Epithelial cell of prostate (primary cell): ENCODE data around the gene HYCC1.

ENCODE experiments used
- DNase-seq: peaks from one replicate; pipeline ENCODE4 v3.0.0-alpha.2; 2011; ENCODE audit warnings: low read depth, low spot score
- H3K27ac ChIP-seq: fragments of 450-650 bp; 2 replicates; pipeline ENCODE4 v1.5.1; 2017; ENCODE audit warnings: mild to moderate bottlenecking

Gene HYCC1

GRCh38 chr7:23018750-23019149 lies 4.8 kb upstream of the HYCC1 start:
- peak overlapping the region; percentile 89 for H3K27ac ChIP-seq
- no peak for DNase-seq

GRCh38 chr7:23017309-23017708 lies 3.4 kb upstream of the HYCC1 start:
- no peak overlapping the region for H3K27ac ChIP-seq
- no peak for DNase-seq

DNA sequence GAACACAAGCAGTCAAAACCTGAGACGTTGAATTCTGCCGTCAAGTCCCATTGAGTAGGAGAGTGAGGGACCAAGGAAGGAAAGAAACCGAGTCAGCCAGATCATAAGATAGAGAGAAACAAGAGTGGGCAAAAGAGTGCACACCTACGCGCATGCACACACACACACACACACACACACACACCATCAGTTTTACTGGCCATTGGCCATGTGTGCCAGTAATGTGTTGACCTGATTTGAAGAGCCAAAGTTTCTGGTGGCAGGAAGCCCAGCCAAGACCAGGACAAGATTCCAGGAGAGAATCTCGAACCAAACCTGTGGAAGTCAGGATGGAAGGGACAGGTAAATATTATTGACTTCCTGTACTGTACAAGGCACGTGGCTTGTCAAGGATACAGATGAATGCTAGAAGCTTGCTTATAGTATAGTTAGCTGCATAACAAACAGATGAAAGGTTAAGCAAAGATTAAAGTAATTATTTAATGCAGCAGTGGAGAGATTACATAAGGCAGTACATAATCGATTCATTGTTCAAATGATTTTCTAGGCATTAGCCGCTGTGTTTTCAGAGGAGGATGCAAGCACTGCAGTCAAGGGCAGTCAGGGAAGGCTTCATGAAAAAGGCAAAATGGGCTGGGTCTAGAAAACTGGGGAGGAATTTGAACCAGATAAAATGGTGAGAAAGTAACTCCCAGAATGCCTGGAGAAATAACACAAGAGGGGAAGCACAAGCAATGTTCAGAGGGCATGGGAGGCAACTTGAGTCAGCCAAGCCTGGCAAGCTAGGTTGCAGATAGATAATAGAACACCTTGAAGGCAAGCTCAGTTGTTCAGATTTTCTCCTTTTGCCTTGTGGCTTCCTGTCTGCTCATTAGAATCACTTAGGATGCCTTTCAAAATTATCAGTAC lies 2.7 kb upstream of the HYCC1 start:
- no peak overlapping the region for H3K27ac ChIP-seq

GRCh38 chr7:23014681-23015080 lies 751 bp upstream of the HYCC1 start:
- no peak for DNase-seq
- no peak overlapping the region for H3K27ac ChIP-seq

More for the DNA sequence above, 2.7 kb upstream of the HYCC1 start:
- DNase-seq = no peak

GRCh38 chr7:23012908-23013714 lies 819 bp downstream of the HYCC1 start:
- H3K27ac ChIP-seq = peak overlapping the region; percentile 54
- DNase-seq = no peak

DNA sequence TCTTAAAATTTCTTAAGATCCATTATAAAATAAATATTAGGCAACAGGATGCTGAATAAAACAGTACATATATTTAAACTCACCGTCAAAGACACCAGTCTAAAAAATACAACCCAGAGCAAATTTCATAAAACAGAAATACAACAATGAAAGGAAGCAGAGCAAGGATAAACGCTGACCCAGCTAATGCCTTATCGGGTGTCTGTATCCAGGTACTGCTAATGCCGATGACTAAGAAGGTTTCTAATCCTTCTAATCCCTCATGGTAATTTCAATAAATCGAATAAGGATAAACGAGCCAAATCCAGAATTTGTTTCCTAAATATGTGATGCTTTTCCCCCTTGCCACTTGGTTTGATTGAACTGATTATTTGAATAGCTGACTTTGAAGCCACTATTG lies 1.7 kb downstream of the HYCC1 start:
- DNase-seq = no peak
- H3K27ac ChIP-seq = no peak overlapping the region

GRCh38 chr7:23011222-23011924 lies 2.6 kb downstream of the HYCC1 start:
- H3K27ac ChIP-seq = no peak overlapping the region
- DNase-seq = no peak

DNA sequence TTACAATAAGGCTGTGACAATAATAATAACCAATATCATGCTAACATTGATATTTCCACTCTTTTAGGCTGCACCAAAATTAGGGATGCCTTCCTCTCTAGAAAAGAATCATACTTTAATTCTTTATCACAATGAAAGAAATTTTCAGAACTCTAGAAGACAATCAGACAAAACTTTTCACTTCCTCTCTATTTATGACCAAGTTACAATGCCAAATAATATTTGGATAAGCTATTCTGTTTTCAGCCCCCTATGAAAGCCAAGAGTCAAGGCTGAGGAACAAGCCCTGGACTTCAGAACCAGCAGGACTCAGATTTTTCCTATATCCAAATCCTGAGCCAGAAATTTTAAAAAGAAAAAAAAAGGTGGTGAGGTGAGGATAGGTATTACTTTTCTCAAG lies 4.6 kb downstream of the HYCC1 start:
- no peak overlapping the region for H3K27ac ChIP-seq
- DNase-seq = no peak

GRCh38 chr7:23004247-23004520 lies 9.7 kb downstream of the HYCC1 start:
- no peak for DNase-seq
- no peak overlapping the region for H3K27ac ChIP-seq

- DNase-seq = no peak
- no peak overlapping the region for H3K27ac ChIP-seq
Measured at GRCh38 chr7:23003505-23004246, 10.3 kb downstream of the HYCC1 start.

GRCh38 chr7:23002698-23003097 lies 11.2 kb downstream of the HYCC1 start:
- no peak overlapping the region for H3K27ac ChIP-seq
- no peak for DNase-seq

DNA sequence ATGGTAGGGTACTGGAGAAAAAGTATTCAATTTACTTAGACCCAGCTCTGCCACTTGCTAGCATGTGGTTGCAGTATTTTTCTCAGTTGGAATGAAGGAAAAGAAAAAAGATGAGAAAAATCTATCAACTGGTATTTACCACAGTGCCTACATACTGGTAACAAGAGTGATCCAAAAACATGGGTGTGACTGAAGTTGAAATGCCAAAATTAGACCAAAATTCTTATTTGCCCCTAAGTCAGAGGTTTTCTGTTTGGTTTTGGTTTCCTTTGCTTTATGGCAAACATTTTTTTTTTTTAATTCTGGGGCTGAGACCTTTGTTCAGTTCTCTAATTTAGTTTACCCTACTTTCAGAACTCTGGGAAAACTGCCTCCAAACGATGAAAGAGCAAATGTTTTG lies 12.3 kb downstream of the HYCC1 start:
- no peak overlapping the region for H3K27ac ChIP-seq

GRCh38 chr7:23000597-23001360 lies 13.2 kb downstream of the HYCC1 start:
- no peak overlapping the region for H3K27ac ChIP-seq
- DNase-seq = no peak

More for the DNA sequence above, 12.3 kb downstream of the HYCC1 start:
- DNase-seq = no peak

DNA sequence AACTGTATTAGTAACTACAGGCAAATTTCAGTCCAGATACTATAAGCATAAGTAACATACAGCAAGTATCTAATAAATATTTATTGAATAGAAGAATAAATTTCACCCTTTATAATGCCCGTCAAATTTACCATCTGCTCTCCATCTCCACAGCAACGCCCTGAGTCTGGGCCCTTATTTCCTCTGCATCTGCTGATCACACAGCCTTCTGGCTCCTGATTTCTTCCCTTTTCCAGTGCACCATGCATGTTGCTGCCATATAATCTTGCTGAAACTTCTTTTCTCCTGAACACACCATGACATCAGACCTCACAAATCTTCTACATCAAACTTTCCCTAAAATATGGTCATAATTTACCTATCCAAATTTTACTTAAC lies 15.4 kb downstream of the HYCC1 start:
- DNase-seq = no peak
- H3K27ac ChIP-seq = peak overlapping the region; percentile 26

DNA sequence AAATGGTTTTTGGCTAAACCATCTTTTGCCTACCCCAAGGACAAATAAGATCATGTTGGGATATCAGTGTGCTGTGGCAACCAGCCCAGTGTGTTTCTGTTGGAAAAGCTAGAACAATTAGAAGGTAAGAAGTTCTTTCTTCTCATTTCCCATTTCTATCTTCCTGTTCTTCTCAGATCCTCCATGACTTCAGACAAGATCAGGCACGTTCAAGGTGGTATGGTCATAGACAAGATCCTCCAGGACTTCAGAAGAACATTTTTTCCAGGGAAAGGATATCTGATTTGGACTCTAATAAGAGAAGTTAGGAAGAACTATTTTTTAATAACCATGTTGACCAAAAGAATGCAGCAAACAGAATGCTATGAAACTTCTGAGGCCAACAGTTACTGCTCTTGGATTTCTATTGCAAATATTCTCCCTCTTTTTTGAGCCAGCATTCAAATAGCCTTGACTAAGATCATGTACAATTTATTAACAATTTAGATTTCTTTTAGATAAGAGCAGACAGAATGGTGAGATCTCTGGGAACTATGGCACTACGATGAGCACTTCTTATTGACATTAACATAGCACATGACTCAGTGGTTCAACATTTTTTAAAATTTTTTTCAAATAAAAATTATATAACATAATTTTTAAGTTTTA lies 15.9 kb downstream of the HYCC1 start:
- H3K27ac ChIP-seq = peak overlapping the region; percentile 26
- no peak for DNase-seq

DNA sequence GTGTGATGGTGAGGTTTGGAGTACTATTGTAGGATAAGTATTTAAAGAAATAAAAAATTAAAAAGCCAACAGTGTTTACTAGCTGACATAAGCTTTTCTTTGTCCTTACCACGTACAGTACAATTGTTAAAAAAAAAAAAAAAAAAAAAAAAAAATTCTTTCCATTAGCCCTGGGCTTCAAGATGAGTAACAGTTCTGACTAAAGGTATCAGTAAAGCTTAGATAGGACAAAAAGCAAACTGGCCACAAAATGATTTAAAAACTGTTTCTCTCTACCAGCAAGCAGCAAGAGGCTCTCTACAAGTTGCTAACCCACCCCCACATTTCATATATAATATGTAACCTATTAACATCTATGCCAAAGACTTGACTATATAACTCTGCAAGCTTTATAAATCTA lies 17.5 kb downstream of the HYCC1 start:
- DNase-seq = no peak
- no peak overlapping the region for H3K27ac ChIP-seq

DNA sequence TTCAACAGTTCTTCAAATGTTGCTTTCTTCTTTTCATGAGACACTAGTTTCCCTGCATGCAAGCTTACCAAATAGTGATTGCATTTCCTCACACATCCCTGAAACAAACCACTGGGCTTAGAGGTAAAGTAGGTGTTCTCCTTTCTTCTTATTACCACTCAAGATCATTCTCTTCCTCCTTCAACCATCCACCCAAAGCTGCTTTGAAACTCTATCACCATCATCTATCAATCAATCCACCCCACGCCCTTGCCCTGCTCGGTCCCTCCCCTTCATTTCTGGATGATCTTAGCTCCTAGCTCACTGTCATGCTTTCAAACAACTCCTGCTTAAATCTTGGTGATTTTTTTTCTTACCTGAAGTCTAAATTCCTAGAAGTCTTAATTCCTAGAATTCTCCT lies 18.9 kb downstream of the HYCC1 start:
- DNase-seq = no peak
- H3K27ac ChIP-seq = no peak overlapping the region

DNA sequence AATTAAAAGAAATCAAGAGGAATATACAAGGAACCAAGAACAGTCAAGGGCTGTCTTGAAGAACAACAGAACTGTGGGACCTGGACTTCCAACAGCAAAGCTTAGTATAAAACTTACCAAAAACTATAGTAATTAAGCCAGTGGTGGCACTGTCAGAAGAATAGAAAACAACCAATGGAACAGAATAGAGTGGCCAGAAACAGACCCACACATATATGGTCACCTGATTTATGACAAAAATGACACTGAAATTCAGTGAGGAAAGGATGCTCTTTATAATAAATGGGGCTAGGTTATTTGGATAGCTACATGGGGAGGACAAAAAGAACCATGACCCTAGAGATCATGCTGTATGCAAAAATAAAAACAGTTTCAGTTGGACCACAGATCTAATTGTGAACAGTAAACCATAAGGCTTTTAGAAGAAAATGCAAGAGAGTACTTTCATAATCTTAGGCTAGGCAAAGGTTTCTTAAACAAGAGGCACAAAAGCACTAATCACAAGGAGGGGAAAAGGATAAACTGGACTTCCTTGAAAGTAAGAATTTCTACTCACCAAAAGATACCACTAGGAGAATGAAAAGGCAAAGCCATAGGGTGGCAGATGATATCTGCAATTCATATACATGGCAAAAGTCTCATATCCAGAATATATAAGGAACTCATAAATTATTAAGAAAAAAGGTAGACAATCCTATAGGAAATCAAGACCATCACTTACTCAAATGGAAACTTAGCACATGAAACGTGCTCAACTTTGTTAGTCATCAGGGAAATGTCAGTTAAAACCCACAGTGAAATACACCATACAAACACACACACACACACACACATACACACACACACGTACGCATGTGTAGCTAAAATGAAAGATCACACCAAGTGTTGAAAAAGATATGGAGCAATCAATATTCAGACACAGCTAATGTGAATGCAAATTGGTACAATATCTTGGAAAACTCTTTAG lies 20.8 kb downstream of the HYCC1 start:
- H3K27ac ChIP-seq = no peak overlapping the region
- no peak for DNase-seq
